Pancreas (tissue), 10 donors: ENCODE results near the gene LCN1. TPM values are rescaled to one million over a fixed set of nuclear protein-coding genes. Genes with fewer than 3 reads are reported as not detected.

Source experiments
- ATAC-seq, 4 donors: fragments of 200-7000 bp; cut with Tn5 transposase; one replicate each; pipeline versions ENCODE4 v1.8.0 to v1.9.1; 2020; ENCODE audit warnings: mild to moderate bottlenecking in 4 of 4, moderate library complexity in 4 of 4
- DNase-seq, 6 donors: peaks; one replicate each; pipeline ENCODE4 v3.0.0-alpha.2; 2020
- FAIRE-seq: peaks from 2 replicates; lab custom pipeline; 2012; peaks lifted over from hg19 to GRCh38; lab: Jason Lieb, UNC
- H3K27ac ChIP-seq, 4 donors: fragments of 200-600 bp; sonication (generic); 1 replicate in 3 of 4; 2 replicates in 1 of 4; pipeline versions ENCODE4 v1.5.0 to v1.8.0; 2020
- H3K27me3 ChIP-seq, 4 donors: fragments of 200-600 bp; one replicate each; pipeline ENCODE4 v1.8.0; 2021
- H3K36me3 ChIP-seq, 3 donors: fragments of 200-600 bp; sonication (generic) in 1 of 3; one replicate each; pipeline versions ENCODE4 v1.5.0 to v1.8.0; 2020 to 2021
- H3K4me1 ChIP-seq, 3 donors: fragments of 200-600 bp; one replicate each; pipeline ENCODE4 v1.8.0; 2021
- H3K4me3 ChIP-seq, 4 donors: fragments of 200-600 bp; sonication (generic) in 2 of 4; one replicate each; pipeline versions ENCODE4 v1.5.0 to v1.8.0; 2020 to 2021
- H3K9me3 ChIP-seq, 4 donors: fragments of 200-600 bp; one replicate each; pipeline ENCODE4 v1.8.0; 2021
- WGBS, 2 donors: extraction: QIAGEN DNeasy Blood & Tissue Kit; methylation state at CpG; one replicate each; pipeline ENCODE4 v1.1.7; 2013; 5-methylcytosine and 5-hydroxymethylcytosine counted together
- intact Hi-C, 3 donors: fragments of 100-400 bp; cut with DNase I; formaldehyde crosslinking; loops; one replicate each; pipeline versions ENCODE4 v1.11.1 to v1.14.2; 2022
- polyA plus RNA-seq, 2 donors: library from polyadenylated mRNA; stranded (reverse); fragments of 200-250 nt; gene quantifications; one replicate each; pipeline ENCODE4 v1.2.3, GENCODE V29; 2013
- total RNA-seq, 6 donors: library from RNA; stranded (reverse); fragmentation: NEBNext Ultra II Directional in 4 of 6; extraction: Animal tissue kit (Norgen Biotek cat#: 25700) in 4 of 6; gene quantifications; one replicate each; pipeline versions ENCODE4 v1.2.1 to v1.2.4, GENCODE V29; 2021 to 2023
- TF ChIP-seq, protein P1 (sequence below), 4 donors: fragments of 200-600 bp; sonication (generic) in 3 of 4; IDR thresholded peaks; one replicate each; pipeline versions ENCODE4 v1.5.0 to v1.8.0; 2021; ENCODE audit warnings: antibody characterized with exemption in 4 of 4
- donor health status: healthy with polysubstance abuse.
- donor health status: DM: no; HTN: no; CAD: no; lungs with moderate emphysema.
- donor health status: DM: no; HTN: no; CAD: no.
- donor health status: control.
- donor health status: control.
- donor health status: Bipolar disorder and iron deficiency.
- donor health status: DM: yes; HTN: yes; CAD: no.
- donor health status: DM: no; HTN: no; CAD: no.
- donor health status: DM: no; HTN: no; CAD: no.
- donor health status: DM: yes; HTN: yes; CAD: no.

The LCN1 gene
- total and polyA plus RNA-seq, 8 donors, result not detected

DNA sequence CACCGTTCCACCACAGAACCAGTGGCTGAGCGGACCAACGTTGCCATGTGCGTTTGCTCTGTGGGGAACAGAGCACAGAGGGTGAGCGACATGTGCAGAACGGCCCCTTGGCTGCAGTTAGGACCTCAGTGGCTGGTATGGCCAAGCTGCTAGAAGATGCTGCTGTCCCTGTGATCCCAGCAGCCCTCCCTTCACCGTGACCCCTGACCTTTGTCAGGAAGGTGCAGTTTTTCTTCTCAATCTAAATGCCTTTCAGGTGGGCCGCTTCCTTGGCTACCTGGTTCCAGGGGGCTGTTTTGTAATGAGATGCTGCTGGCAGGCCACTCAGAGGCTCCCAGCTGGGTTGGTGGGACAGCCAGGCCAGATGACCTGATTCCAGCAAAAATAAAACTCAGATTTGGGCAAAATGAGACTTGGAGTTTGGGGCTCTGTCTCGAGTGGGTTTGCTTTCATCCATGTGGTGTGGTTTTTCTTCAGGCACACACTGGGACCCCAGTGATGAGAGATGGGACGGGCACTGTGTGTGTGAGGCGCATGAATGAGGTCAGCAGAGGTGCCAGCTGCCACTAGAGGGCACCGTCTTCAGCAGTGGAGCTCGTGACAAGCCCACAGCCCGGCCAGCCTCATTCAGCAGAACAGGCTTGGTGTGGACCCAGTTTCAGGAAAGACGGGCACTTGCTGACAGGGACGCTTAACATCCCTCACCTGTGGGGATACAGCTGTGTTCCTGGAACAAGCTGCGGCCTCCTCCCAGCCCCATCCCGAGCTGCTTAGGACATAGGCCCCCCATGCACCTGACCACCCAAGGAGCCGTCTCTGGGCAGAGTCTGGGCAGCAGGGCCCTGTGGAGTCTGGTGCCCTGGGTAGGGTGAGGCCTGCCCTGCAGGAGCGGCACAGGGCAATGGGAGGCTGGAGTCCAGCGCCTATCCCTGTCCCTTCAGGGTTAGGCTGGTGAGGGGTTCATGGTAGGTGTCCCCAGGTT, 16.7 kb upstream of the LCN1 start:
- intact Hi-C loops, result no loop called here
- no peak for FAIRE-seq

DNA sequence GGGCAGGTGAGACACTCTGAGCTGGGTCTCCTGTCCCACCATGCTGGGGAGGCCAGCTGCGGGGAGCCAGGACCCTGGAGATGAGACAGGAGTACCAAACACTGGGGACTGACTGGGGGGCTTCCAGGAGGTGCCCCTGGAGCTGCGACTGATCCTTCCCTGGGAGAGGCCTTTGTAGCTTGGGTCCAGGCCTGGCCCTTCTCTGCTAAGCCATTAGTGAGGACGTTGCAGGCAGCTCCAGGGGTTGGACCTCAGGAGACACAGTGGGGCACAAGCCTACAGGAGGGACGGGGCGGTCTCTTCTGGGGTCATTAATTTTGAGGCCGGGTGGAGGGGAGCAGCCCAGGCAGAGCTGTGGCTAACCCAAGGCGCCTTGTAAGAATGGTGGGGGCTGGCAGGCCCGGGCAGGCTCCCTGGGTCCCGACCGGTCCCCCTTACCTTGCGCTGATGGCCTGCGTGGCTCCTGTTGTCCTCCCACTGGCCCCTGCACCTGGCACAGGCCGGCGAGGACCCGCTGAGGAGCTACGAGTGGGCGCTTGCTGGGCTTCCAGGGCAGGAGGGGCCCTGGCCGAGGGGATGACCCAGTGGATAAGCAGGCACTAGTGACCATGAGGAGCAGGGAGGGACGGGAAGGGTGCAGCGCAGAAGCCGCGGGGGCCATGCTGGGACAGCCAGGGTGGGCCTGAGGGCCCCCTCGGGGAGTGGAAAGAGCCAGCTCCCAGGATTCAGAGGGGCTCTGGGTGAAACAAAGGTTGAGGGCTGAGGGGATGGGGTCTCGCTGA, 15.6 kb upstream of the LCN1 start:
- H3K9me3 ChIP-seq, result no peaks in the 10 kb centered on the region
- intact Hi-C loops, result no loop called here
- no peak overlapping the region for H3K27ac ChIP-seq
- no peak overlapping the region for H3K4me3 ChIP-seq
- H3K27me3 ChIP-seq, result no peaks in the 10 kb centered on the region
- DNase-seq (peak in 3 of 6 donors; percentile 10 to 71 (median 34)), ATAC-seq (no peak), FAIRE-seq (no peak)
- WGBS, 2 donors, result 85 to 88% methylated on average over 22 to 24 of the region's 24 CpGs
- TF ChIP-seq, protein P1, sequence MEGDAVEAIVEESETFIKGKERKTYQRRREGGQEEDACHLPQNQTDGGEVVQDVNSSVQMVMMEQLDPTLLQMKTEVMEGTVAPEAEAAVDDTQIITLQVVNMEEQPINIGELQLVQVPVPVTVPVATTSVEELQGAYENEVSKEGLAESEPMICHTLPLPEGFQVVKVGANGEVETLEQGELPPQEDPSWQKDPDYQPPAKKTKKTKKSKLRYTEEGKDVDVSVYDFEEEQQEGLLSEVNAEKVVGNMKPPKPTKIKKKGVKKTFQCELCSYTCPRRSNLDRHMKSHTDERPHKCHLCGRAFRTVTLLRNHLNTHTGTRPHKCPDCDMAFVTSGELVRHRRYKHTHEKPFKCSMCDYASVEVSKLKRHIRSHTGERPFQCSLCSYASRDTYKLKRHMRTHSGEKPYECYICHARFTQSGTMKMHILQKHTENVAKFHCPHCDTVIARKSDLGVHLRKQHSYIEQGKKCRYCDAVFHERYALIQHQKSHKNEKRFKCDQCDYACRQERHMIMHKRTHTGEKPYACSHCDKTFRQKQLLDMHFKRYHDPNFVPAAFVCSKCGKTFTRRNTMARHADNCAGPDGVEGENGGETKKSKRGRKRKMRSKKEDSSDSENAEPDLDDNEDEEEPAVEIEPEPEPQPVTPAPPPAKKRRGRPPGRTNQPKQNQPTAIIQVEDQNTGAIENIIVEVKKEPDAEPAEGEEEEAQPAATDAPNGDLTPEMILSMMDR (IDR thresholded peaks at IDR 0.05), result no peak
- peaks cover 2 to 12% (median 7%) of the 10 kb centered on the region in 3 donors for H3K36me3 ChIP-seq
- peaks cover 0 to 9% (median 0%) of the 10 kb centered on the region in 3 donors for H3K4me1 ChIP-seq

More for the DNA sequence above, 16.7 kb upstream of the LCN1 start:
- Histone ChIP-seq H3K4me3 (no peak overlapping the region), H3K4me1 (peaks cover 0 to 9% (median 0%) of the 10 kb centered on the region in 3 donors), H3K27me3 (no peaks in the 10 kb centered on the region), H3K27ac (no peak overlapping the region), H3K9me3 (no peaks in the 10 kb centered on the region), H3K36me3 (peaks cover 2 to 12% (median 7%) of the 10 kb centered on the region in 3 donors)
- peak in 4 of 6 donors; percentile 63 to 81 (median 69) for DNase-seq
- WGBS, 2 donors, result 62 to 68% methylated on average over 21 of the region's 21 CpGs
- TF ChIP-seq, protein P1 (IDR thresholded peaks at IDR 0.05), result peak; percentile 44 to 72 (median 64)
- no peak for ATAC-seq

DNA sequence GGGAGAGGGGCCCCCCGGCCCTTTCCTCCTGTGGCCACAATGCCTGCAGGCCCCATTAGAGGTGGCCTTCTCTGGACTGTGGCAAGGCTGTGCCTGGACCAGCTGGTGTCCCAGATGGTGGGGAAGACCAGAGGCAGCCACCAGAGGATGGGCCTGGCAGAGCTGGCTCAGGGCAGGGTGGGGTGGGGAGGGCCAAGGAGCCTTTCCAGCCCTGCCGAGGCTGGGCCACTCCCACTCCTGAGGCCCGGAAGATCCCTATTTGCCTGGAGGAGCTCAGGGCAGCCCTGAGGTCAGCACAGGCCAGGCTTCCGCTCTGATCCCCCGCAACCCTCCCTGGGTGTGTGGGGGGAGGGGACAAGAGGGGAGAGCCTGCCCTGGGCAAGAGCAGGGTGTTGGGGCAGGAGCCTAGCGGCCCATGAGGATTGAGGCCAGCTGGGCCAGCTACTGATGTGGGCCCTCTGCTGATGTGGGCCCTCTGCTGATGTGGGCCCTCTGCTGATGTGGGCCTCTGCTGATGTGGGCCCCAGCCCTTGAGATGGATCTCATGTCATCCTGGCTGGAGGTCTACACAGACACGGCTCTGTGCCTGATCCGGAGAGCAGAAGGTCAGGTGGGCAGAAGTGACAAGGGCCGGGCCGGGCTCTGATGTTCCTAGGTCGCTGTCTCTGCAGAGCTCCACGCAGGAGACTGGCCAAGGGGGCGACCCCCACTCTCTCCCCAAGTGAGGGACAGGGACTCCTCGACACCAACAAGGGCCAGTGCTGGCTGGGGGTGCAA, 14.7 kb upstream of the LCN1 start:
- peaks cover 2 to 12% (median 7%) of the 10 kb centered on the region in 3 donors for H3K36me3 ChIP-seq
- ATAC-seq (no peak), DNase-seq (peak in 3 of 6 donors; percentile 8 to 63 (median 56)), FAIRE-seq (no peak)
- WGBS, 2 donors, result 62 to 64% methylated on average over 12 to 14 of the region's 14 CpGs
- intact Hi-C loops, result no loop called here
- no peak overlapping the region for H3K4me3 ChIP-seq
- TF ChIP-seq, protein P1 (IDR thresholded peaks at IDR 0.05), result no peak
- H3K27me3 ChIP-seq, result no peaks in the 10 kb centered on the region
- no peak overlapping the region for H3K27ac ChIP-seq
- H3K4me1 ChIP-seq, result peaks cover 0 to 6% (median 0%) of the 10 kb centered on the region in 3 donors
- no peaks in the 10 kb centered on the region for H3K9me3 ChIP-seq

DNA sequence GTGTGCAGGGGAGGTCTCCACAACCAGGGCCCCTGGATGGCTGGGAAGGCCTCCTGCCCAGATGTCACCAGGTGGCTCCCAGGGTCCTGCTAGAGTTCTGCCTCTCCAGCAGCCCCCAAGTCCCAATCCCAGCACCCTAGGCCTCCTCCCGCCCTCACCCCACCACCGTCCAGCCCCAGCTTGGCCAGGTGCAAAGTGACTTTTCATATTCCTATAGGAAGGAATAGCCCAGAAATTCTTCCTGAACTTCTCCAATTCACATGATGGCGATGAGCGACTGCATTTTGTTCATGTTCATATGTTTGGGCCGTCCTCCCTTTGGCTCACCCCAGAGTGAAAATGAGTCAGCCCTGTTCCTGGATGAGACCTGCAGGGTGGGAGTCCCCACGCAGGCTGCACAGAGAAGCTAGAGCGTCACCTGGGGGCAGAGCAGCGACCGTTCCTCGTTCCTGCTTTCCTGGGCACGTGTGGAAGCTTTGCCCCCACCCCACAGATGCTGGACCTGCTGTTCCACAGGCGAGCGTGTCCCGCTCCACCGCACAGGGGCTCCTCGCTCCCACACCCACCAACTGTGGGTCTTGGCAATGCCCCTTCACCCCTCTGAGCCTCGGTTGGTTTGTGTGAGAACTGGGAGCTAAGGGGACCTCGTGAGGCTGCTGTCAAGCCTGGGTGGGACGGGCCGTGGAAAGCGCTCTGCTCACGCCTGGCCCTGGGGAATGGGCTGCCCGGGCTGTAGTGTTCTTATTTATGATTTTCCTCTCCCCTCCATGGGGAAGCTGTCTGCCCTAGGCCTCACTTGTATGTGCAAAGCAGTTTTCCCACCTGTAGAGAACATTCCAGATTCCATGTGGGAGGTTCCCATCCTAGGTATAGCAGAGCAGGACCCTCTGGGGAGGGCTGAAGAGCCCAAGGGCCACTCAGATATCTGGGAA, 13.9 kb upstream of the LCN1 start:
- no peaks in the 10 kb centered on the region for H3K4me1 ChIP-seq
- H3K27me3 ChIP-seq, result no peaks in the 10 kb centered on the region
- 77 to 78% methylated on average over 23 of the region's 23 CpGs for WGBS, 2 donors
- intact Hi-C loops, result no loop called here
- DNase-seq, result peak in 2 of 6 donors; percentile 7 to 43
- TF ChIP-seq, protein P1 (IDR thresholded peaks at IDR 0.05), result no peak
- no peak overlapping the region for H3K4me3 ChIP-seq
- ATAC-seq, result no peak
- FAIRE-seq, result no peak
- H3K27ac ChIP-seq, result no peak overlapping the region
- H3K9me3 ChIP-seq, result no peaks in the 10 kb centered on the region
- peaks cover under 1 to 12% (median 7%) of the 10 kb centered on the region in 3 donors for H3K36me3 ChIP-seq
